Muscle of back (tissue), 11 donors: ENCODE results near the gene RAD51D. TPM values are rescaled to one million over a fixed set of nuclear protein-coding genes. Genes with fewer than 3 reads are reported as not detected.
"Not testable (repeated sequence)": the region's sequence is repeated elsewhere in the genome, so short reads cannot be mapped to it uniquely, and the experiment has no call there.

ENCODE experiments used
- DNase-seq, 3 donors: peaks; one replicate each; pipeline versions ENCODE4 v3.0.0 to v3.0.0-alpha.2; 2013
- polyA plus RNA-seq, 10 donors: library from polyadenylated mRNA; unstranded; fragments of 120-200 nt; gene quantifications; one replicate each; pipeline ENCODE4 v1.2.1, GENCODE V29; 2013; ENCODE audit not compliant: insufficient read length in 10 of 10

The RAD51D gene
- polyA plus RNA-seq, 10 donors: 4.4 to 8.4 (median 7.1) TPM

- DNase-seq: no peak
Measured at GRCh38 chr17:35142467-35142796, 22.8 kb upstream of the RAD51D start.

- peak; percentile 72 to 93 (median 86) for DNase-seq
Measured at GRCh38 chr17:35141681-35142466, 22.2 kb upstream of the RAD51D start, which contains the start of gene NLE1. Gene NLE1, minus strand, starts transcription at chr17:35142303. Its CDS starts 28 bp downstream, at chr17:35142275.

- no peak for DNase-seq
Measured at GRCh38 chr17:35138218-35138617, 18.6 kb upstream of the RAD51D start.

- DNase-seq: no peak
Measured at GRCh38 chr17:35135322-35135721, 15.7 kb upstream of the RAD51D start.

- no peak for DNase-seq
Measured at GRCh38 chr17:35132816-35133550, 13.3 kb upstream of the RAD51D start.

GRCh38 chr17:35132099-35132498 lies 12.4 kb upstream of the RAD51D start:
- DNase-seq: no peak

GRCh38 chr17:35130392-35130791 lies 10.7 kb upstream of the RAD51D start:
- DNase-seq: no peak

- no peak for DNase-seq
Measured at GRCh38 chr17:35129973-35130351, 10.3 kb upstream of the RAD51D start.

- DNase-seq: no peak
Measured at GRCh38 chr17:35129154-35129972, 9.7 kb upstream of the RAD51D start.

GRCh38 chr17:35127751-35128514 lies 8.3 kb upstream of the RAD51D start:
- peak in 2 of 3 donors; percentile 34 to 51 for DNase-seq

- DNase-seq: no peak
Measured at GRCh38 chr17:35121315-35121714, 1.7 kb upstream of the RAD51D start, which contains the start of gene FNDC8. Gene FNDC8, plus strand, starts transcription at chr17:35121615. Its CDS starts 79 bp downstream, at chr17:35121694.

- DNase-seq: no peak
Measured at GRCh38 chr17:35117984-35118383, 1.7 kb downstream of the RAD51D start.

GRCh38 chr17:35116845-35117244 lies 2.8 kb downstream of the RAD51D start:
- DNase-seq: no peak

GRCh38 chr17:35110791-35111190 lies 8.9 kb downstream of the RAD51D start:
- not testable (repeated sequence) for DNase-seq

- DNase-seq: no peak
Measured at GRCh38 chr17:35104844-35105450, 14.7 kb downstream of the RAD51D start.

- no peak for DNase-seq
Measured at GRCh38 chr17:35103271-35103670, 16.4 kb downstream of the RAD51D start.

GRCh38 chr17:35101725-35102124 lies 17.9 kb downstream of the RAD51D start:
- DNase-seq: no peak

GRCh38 chr17:35101036-35101435 lies 18.6 kb downstream of the RAD51D start:
- DNase-seq: no peak

- DNase-seq: no peak
Measured at GRCh38 chr17:35099908-35100307, 19.8 kb downstream of the RAD51D start.

- DNase-seq: no peak
Measured at GRCh38 chr17:35097776-35098175, 21.9 kb downstream of the RAD51D start.

- no peak for DNase-seq
Measured at GRCh38 chr17:35095741-35096140, 23.9 kb downstream of the RAD51D start.
